ENCODE data around the gene NUF2. TPM values are rescaled to one million over a fixed set of nuclear protein-coding genes. Genes with fewer than 3 reads are reported as not detected.

NUF2 gene
- total and polyA plus RNA-seq, 2 of the 4 experiments (the other 2 are of a cell fraction), result 13.0 to 18.5 TPM

DNA sequence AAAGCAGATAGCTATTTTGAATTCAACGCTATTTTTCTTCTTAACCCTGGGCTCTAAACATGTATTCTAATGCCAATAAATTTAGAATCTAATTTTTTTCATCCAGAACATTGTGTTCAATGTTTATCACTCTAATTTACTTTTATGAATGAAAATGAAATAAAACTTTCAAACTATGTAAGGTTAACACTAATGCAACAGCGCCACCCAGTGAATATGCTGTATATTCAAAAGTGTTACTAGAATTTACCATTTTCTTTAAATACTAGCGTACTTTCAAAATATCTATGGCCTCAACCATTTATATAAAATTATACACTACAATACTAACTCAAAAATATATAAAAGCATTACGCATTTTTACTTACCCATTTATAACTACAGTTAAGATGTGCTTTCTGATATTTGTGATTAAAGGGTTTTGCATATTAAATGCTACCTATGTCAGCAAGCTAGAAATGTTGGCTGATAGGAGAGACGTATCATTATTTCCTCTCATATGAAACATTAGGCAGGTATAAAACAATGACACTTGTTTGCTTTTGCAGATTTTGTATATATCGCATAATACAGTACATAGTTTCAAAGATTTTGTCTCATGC, 5.9 kb upstream of the NUF2 start (continued):
- TF ChIP-seq RCOR1 (IDR thresholded peaks at IDR 0.05; ENCODE audit: insufficient replicate concordance, low read length) (no peak), CEBPB (IDR thresholded peaks at IDR 0.05; ENCODE audit: low read depth, low read length) (no peak), CHD1 (IDR thresholded peaks at IDR 0.05; ENCODE audit: low read depth, low read length) (no peak), SMC3 (IDR thresholded peaks at IDR 0.05; ENCODE audit: low read depth, low read length) (peak; percentile 85), POLR2A (IDR thresholded peaks at IDR 0.05; ENCODE audit: low read depth, low read length) (no peak)

DNA sequence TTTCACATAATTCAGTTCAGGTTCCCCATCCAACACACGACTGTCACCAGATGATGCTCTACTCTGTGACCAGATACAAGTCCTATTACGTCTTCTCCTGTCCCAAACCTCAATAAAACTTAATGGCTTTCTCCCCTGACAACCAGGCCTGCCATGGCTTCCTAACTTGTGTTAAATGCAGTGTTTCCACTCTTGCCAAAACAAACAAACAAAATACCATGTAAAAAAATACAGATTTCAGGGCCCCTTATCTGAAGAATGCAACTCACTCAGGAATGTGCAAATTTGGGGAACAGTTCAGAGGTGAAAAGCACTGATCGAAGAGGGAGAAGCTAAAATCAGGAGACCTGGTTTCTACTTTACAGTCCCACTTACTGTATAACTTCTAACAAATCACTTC, 863 bp upstream of the NUF2 start:
- H2BK5ac ChIP-seq (ENCODE audit: low read depth, low read length, poor library complexity, severe bottlenecking), result peak overlapping the region; percentile 76
- H3K56ac ChIP-seq (ENCODE audit: extremely low read depth, insufficient read depth, low read length), result peak overlapping the region; percentile 89
- H3K9ac ChIP-seq (ENCODE audit: low read depth, low read length), result peak overlapping the region; percentile 83
- CTCF ChIA-PET, result interaction anchor here (1.3 kb wide), 1 partner anchor 252 kb away, joined by 3 read pairs; the partner anchor contains the start of gene RGS4
- peak overlapping the region; percentile 36; the same call in 1 of the 2 replicates for H4K91ac ChIP-seq (ENCODE audit: insufficient read depth, low read depth, low read length)
- peak overlapping the region; percentile 67; the same call in 1 of the 2 replicates for H4K5ac ChIP-seq (ENCODE audit: low read depth, low read length)
- dilution Hi-C loops (cut with HindIII; ENCODE audit: low sequenced_read_pairs, unreplicated experiment), result loop anchor here (25.0 kb wide), 1 partner anchor 459 kb away; the partner anchor contains the start of gene CCDC190
- WGBS, 2 experiments (ENCODE audit: extremely low coverage in 2 of 2, insufficient read length in 1 of 2), result 33% methylated on average over 1 of the region's 3 CpGs; no CpG with 5 or more reads in 1 of the 2 experiments
- no peak for TF ChIP-seq MAFK (IDR thresholded peaks at IDR 0.05; ENCODE audit: low read depth, low read length)
- TF ChIP-seq BHLHE40 (IDR thresholded peaks at IDR 0.05; ENCODE audit: low read depth, low read length), result no peak
- TF ChIP-seq FOS (IDR thresholded peaks at IDR 0.05; ENCODE audit: low read depth, low read length), result no peak
- TF ChIP-seq MXI1 (IDR thresholded peaks at IDR 0.05; ENCODE audit: borderline replicate concordance, low read depth, low read length), result no peak
- no peaks in the 10 kb centered on the region for H3K9me3 ChIP-seq (ENCODE audit: control insufficient read depth, insufficient read depth, low read length)
- H2BK120ac ChIP-seq (ENCODE audit: low read depth, low read length), result no peak overlapping the region
- H3K23ac ChIP-seq (ENCODE audit: low read depth, low read length), result peak overlapping the region; percentile 80
- H3K4me2 ChIP-seq (ENCODE audit: low read depth, low read length), result peak overlapping the region; percentile 75
- H4K8ac ChIP-seq (ENCODE audit: low read depth in 2 of 2, low read length in 2 of 2), result peak overlapping the region; percentile 83 to 97
- BruUV-seq (replicated peaks), result no TSS peak
- no peak overlapping the region for H2AFZ ChIP-seq (replicated peaks; ENCODE audit: low read length, poor library complexity)
- peak overlapping the region; percentile 57 for H2AK5ac ChIP-seq (ENCODE audit: low read depth, low read length)
- H3K27ac ChIP-seq (ENCODE audit: insufficient read depth, low read length), result peak overlapping the region; percentile 12; the same call in 1 of the 2 replicates
- peaks cover 2% of the 10 kb centered on the region; the same call in 1 of the 2 replicates for H3K36me3 ChIP-seq (ENCODE audit: control insufficient read depth, insufficient read depth, low read length)
- H3K4me3 ChIP-seq (ENCODE audit: insufficient read depth, low read depth, low read length), result peak overlapping the region; percentile 52
- no peak overlapping the region for H2AK9ac ChIP-seq (replicated peaks; ENCODE audit: low read depth, low read length, poor library complexity)
- peak overlapping the region; percentile 17; the same call in 1 of the 3 replicates for H2BK15ac ChIP-seq (ENCODE audit: low read depth, low read length)
- POLR2A ChIA-PET (ENCODE audit: unreplicated experiment), result interaction anchor here (0.5 kb wide), 1 partner anchor 716 kb away, joined by 11 read pairs; no protein-coding TSS in a partner anchor
- no peak overlapping the region for H2BK20ac ChIP-seq (ENCODE audit: low read depth, low read length)
- H3K79me1 ChIP-seq (ENCODE audit: low read depth in 1 of 2, low read length in 2 of 2), result peaks cover 11 to 18% of the 10 kb centered on the region in 2 experiments
- peak overlapping the region; percentile 71 for H3K4ac ChIP-seq (ENCODE audit: low read depth, low read length)
- H3K27me3 ChIP-seq (ENCODE audit: control insufficient read depth, insufficient read depth, low read length), result no peaks in the 10 kb centered on the region
- intact Hi-C loops (cut with micrococcal nuclease), result no loop called here
- H3K18ac ChIP-seq (ENCODE audit: low read depth, low read length), result no peak overlapping the region
- in situ Hi-C loops (cut with MboI; ENCODE audit: low sequenced_read_pairs), result no loop called here
- DNase-seq (no peak), ATAC-seq (ENCODE audit: low read depth) (no peak)
- peaks cover 3% of the 10 kb centered on the region; the same call in 1 of the 2 replicates for H3K4me1 ChIP-seq (ENCODE audit: control insufficient read depth, insufficient read depth, low read length)
- H3K9me1 ChIP-seq (ENCODE audit: insufficient read depth, low read length), result no peaks in the 10 kb centered on the region
- peak overlapping the region; percentile 75 for H3K14ac ChIP-seq (replicated peaks; ENCODE audit: low read depth, low read length)
- H4K20me1 ChIP-seq (ENCODE audit: insufficient read depth, low read length), result no peaks in the 10 kb centered on the region
